NCI-H1436 (cell line): ENCODE results near the gene SMOC2.
"Not testable (repeated sequence)": the region's sequence is repeated elsewhere in the genome, so short reads cannot be mapped to it uniquely, and the experiment has no call there.

Experiments used
- DNase-seq: peaks from one replicate; lab custom pipeline; 2025; lab: John Stamatoyannopoulos, UW

Gene SMOC2

DNA sequence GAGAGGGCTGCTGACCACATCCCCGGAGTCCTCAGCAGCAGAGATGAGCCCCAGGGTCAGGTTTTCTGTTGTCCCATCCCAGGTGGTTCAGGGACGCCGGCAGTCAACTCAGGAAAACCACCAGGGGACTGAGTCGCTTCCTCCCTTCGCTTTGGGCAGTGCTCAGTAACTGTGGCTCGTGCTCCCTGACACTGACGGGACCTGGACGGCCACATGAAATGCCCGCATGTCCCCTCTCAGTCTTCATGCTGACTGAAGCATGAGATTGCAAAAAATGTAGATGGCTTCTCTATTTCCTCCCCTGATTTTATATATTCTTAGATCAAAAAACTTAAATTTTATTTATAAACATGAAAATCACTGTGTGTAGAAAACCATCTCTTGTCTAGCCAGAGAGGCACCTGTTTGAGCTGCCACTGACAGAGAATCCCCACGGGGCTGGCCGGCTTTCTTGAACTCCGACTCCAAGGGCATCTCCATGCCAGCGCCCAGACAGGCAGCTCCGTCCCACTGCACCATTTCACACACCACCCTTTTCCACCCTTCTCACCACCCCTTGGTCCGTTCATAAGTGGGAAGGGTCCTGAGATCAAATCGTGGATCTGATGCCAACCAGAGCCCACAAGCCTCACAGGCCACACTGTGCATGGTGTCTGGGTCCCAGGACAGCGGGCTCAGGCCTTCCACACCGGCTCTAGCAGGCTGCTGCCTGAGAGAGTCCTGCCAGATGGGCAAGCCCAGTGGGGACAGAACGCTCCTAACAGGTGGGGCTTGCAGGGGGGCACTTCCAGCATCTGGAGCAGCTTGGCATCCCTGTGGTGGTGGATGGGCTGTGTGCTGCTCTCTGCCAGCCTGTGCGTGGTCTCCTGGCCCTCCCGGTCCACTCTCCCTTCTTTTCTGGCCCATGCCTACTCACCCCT, 98.2 kb downstream of the SMOC2 start:
- DNase-seq: no peak

- no peak for DNase-seq
Measured at GRCh38 chr6:168540713-168541291, 99.8 kb downstream of the SMOC2 start.

DNA sequence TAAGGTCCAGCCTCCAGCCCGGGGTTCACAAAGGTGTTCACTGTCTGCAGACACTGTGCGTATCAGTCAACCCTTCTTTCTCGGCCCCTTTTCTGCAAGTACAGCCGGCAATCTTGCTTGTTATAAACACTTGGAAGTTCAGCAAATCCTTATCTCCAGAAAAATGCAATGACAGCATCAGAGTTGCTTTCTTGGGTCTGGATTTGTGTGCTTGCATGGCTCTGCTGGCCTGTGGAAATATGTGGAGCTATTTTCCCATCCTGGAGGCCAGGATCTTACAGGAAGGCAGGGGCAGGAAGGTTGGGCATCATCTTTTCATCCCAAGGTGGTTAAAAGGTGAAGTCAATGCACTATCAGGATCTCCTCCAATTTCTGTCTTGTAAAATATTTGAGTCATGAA, 100.3 kb downstream of the SMOC2 start:
- no peak for DNase-seq

DNA sequence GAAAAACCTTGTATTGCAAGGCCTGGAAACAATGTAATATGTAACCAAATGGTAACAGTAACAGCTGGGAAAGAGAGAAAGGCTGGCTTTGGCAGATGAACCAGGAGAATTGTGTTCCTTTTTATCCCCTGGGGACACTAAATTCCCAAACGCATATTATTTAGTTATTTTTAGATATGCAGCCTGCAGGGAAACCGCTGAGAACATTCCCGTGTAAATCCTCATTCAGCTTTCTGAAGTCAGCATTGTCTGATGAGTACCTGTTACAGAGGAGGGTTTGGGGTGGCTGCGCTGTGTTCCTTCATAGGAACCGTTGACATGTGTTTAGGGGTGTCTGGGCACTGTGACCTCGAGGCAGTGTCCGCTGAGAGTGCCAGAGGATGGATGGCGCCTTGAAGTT, 101.3 kb downstream of the SMOC2 start:
- no peak for DNase-seq

DNA sequence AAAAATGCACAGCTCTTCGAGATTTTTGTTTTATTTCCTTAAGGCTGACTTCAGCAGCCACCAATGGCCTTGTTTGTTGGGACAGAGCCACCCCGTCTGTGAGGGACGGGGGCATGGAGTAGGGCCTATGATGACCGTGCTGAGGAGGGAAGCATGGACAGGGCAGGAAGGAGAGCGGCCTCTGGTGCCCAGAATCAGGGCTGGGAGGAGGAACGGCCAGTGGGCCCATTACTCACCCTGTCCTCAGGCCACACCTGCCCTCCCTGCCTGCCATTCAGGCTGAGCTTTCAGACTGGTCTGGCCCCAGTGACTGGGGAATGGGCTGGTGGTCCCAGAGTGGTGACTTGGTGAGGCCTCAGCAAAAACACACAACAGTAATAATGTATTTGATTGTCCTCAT, 104.4 kb downstream of the SMOC2 start:
- DNase-seq: no peak

- DNase-seq: no peak
Measured at GRCh38 chr6:168546151-168546550, 105.2 kb downstream of the SMOC2 start.

GRCh38 chr6:168546730-168547129, 105.7 kb downstream of the SMOC2 start:
- DNase-seq: no peak

DNA sequence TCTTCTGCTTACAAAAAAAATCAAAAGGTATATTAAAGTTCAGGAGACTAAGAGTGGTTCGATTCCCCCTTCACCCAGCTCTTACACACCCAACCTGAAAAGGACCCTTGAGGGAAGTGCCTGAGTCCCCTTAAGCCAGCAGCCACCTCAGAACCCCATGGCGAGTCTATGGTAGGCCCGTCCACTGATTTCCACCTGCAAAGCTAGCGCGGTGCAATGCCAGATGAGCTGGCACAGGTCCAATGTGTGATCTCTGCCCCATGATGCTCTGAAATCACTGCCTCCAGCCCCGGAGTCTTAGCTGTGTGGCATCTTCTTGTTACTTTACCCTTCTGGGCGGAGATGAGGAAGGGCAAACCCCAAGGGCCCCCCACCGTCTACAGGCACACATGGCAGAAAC, 109.3 kb downstream of the SMOC2 start:
- no peak for DNase-seq

DNA sequence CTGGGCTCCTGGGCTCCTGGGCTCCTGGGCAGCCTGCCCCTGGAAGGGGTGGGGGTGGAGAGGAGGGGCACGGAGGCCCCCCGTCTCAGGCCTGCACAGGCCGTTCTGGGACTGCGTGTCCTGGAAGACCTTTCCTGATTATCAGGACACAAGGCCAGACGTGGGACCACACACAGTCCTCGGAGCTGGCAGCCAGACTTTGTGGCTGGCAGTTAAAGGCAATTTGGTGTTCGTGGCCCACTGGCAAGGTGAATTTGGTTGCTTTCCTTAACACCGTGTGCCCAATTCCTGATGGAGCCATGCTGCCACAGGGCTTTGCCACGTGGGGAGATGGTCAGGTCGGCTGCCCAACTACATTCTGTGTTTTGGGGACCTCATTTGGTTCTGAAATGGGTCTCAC, 113.5 kb downstream of the SMOC2 start:
- DNase-seq: no peak

GRCh38 chr6:168554898-168555617, 114.1 kb downstream of the SMOC2 start:
- no peak for DNase-seq

GRCh38 chr6:168555618-168556273, 114.8 kb downstream of the SMOC2 start:
- no peak for DNase-seq

DNA sequence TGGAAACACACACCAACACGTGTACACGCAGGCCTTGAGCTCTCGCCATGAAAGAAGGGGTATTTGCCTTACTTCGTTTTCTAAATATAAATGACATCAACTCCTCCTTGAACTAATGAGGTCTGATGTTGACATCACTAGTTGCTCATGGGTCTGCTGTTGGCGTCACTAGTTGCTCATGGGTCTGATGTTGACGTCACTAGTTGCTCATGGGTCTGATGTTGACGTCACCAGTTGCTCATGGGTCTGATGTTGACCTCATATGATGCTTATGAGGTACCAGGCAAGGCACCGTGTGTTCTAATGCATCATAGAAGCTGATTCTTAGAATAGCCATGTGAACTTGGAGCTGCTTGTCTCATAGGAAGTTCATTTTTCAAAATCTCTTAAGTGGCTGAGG, 116.5 kb downstream of the SMOC2 start:
- DNase-seq: no peak

DNA sequence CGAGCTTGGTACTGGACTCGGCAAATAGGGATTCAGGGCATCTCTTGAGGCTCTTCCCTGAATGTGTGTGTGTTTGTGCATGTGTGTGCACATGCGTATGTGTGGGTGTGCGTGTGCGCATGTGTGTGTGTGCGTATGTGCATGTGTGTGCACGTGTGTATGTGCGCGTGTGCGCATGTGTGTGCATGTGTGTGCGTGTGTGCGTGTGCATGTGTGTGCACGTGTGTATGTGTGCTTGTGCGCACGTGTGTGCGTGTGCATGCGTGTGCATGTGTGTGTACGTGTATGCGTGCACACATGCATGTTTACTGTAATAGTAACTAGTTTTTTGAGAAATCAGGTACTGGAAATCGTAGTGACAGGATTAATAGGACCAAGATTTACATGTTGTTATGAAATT, 117.7 kb downstream of the SMOC2 start:
- no peak for DNase-seq

GRCh38 chr6:168559574-168560098, 118.7 kb downstream of the SMOC2 start:
- DNase-seq: no peak

- no peak for DNase-seq
Measured at GRCh38 chr6:168560126-168560525, 119.1 kb downstream of the SMOC2 start.

- no peak for DNase-seq
Measured at GRCh38 chr6:168562576-168563151, 121.7 kb downstream of the SMOC2 start.

DNA sequence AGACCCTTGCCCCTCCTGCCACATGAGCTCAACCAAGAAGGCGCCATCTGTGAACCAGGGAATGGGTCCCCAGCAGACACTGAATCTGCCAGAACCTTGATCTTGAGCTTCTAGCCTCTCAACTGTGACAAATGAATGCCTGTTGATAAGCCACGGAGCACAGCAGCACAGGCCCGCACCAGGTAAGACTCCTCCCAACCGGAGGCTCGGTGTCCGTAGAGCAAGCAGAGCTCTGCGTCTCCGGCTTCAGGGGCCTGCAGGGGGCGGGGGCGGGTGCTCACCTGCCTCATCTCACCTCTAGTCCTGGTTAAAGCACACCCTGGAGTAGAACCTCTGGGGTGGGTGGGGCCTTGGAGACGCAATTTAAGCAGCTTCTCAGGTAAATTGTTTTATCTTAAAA, 122.7 kb downstream of the SMOC2 start:
- no peak for DNase-seq

- DNase-seq: no peak
Measured at GRCh38 chr6:168565112-168565511, 124.1 kb downstream of the SMOC2 start.

GRCh38 chr6:168570211-168570610, 129.2 kb downstream of the SMOC2 start:
- no peak for DNase-seq

DNA sequence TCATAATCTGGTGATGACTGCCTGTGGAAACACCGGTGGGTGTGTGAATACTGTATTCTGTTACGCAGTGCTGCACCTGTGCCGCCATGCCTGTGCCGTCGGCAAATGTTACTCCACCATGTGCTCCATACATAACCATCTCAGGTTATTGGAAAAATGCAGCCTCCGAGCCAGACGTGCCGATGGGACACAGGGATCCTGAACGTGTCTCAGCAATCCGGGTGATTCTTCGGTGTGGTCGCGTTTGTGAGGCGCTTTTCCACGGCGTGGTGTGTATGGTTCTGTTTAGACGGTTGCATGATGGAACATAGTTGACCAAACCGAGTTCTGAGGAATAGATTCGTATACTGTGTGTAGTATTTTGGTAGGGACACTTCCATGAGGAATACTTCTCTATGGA, 130.3 kb downstream of the SMOC2 start:
- DNase-seq: no peak

- DNase-seq: not testable (repeated sequence)
Measured at GRCh38 chr6:168573276-168573835, 132.4 kb downstream of the SMOC2 start.
